SU-DHL-6 (cell line): ENCODE results near the gene STK39.

ENCODE experiments used
- H2AFZ ChIP-seq: fragments of 200-600 bp; sonication (generic); 2 replicates; pipeline ENCODE4 v1.6.1; 2014; ENCODE audit warnings: low read depth, mild to moderate bottlenecking, moderate library complexity, mixed read lengths, antibody characterized with exemption, low read length; ENCODE audit not compliant: severe bottlenecking
- H3F3A ChIP-seq: fragments of 200-600 bp; shearing (Covaris generic); 2 replicates; pipeline ENCODE4 v1.6.0; 2016; ENCODE audit warnings: antibody characterized with exemption, mild to moderate bottlenecking; ENCODE audit not compliant: insufficient read depth
- H3K27ac ChIP-seq: fragments of 200-600 bp; sonication (generic); 2 replicates; pipeline ENCODE4 v1.5.1; 2016; ENCODE audit warnings: low read depth, mild to moderate bottlenecking, low read length, moderate library complexity, mixed read lengths
- H3K27me3 ChIP-seq: fragments of 200-600 bp; sonication (generic), shearing (Covaris generic); 2 replicates; pipeline ENCODE4 v1.6.0; 2014; ENCODE audit warnings: mild to moderate bottlenecking, low read length
- H3K36me3 ChIP-seq: fragments of 200-600 bp; sonication (generic); 2 replicates; pipeline ENCODE4 v1.6.1; 2014; ENCODE audit warnings: mild to moderate bottlenecking, low read length, mixed read lengths
- H3K4me2 ChIP-seq: fragments of 300-600, 200-600 bp; shearing (Covaris generic), sonication (generic); 2 replicates; pipeline ENCODE4 v1.6.0; 2014; ENCODE audit warnings: low read length, low read depth, mild to moderate bottlenecking; ENCODE audit not compliant: poor library complexity, severe bottlenecking
- H3K4me3 ChIP-seq: fragments of 200-600 bp; sonication (generic); 2 replicates; pipeline ENCODE4 v1.5.1; 2014; ENCODE audit warnings: antibody characterized with exemption, low read length, mild to moderate bottlenecking, mixed read lengths; ENCODE audit not compliant: insufficient read depth, poor library complexity, severe bottlenecking
- H3K79me2 ChIP-seq: fragments of 200-600 bp; sonication (generic); 2 replicates; pipeline ENCODE4 v1.6.1; 2014; ENCODE audit warnings: mild to moderate bottlenecking, low read length, moderate library complexity; ENCODE audit not compliant: insufficient read depth
- H3K9ac ChIP-seq: fragments of 200-600 bp; sonication (generic); 2 replicates; pipeline ENCODE4 v1.7.0; 2014; ENCODE audit warnings: mild to moderate bottlenecking, low read length
- H3K9me2 ChIP-seq: fragments of 200-600 bp; sonication (generic); replicated peaks from 2 replicates; pipeline ENCODE4 v1.6.1; 2014; ENCODE audit warnings: low read length; ENCODE audit not compliant: insufficient read depth
- H3K9me3 ChIP-seq: fragments of 200-600 bp; sonication (generic); 2 replicates; pipeline ENCODE4 v1.6.1; 2014; ENCODE audit warnings: low read length, mixed read lengths; ENCODE audit not compliant: insufficient read depth
- H4K20me1 ChIP-seq: fragments of 200-600 bp; sonication (generic); 2 replicates; pipeline ENCODE4 v1.6.1; 2014; ENCODE audit warnings: low read depth, mild to moderate bottlenecking, antibody characterized with exemption, low read length, moderate library complexity, mixed read lengths
- CTCF ChIP-seq: fragments of 200-600 bp; sonication (generic); IDR thresholded peaks from one replicate; pipeline ENCODE4 v1.5.1; 2017; ENCODE audit warnings: antibody characterized with exemption, mild to moderate bottlenecking, low read length, moderate library complexity; ENCODE audit not compliant: insufficient read depth, poor library complexity, severe bottlenecking
- EZH2phosphoT487 ChIP-seq: fragments of 200-600 bp; sonication (generic), shearing (Covaris generic); conservative IDR thresholded peaks from 2 replicates; pipeline ENCODE4 v1.6.1; 2018; ENCODE audit warnings: mild to moderate bottlenecking, antibody characterized with exemption, low read length, moderate library complexity, mixed read lengths

The STK39 gene

GRCh38 chr2:167988296-167988695, 259.1 kb downstream of the STK39 start:
- Histone ChIP-seq H3K27me3 (no peaks in the 10 kb centered on the region), H2AFZ (no peak overlapping the region), H3K9me3 (no peaks in the 10 kb centered on the region), H3K4me2 (no peak overlapping the region), H3K79me2 (no peaks in the 10 kb centered on the region), H4K20me1 (no peaks in the 10 kb centered on the region), H3K4me3 (no peak overlapping the region), H3K27ac (no peak overlapping the region), H3K9ac (no peak overlapping the region), H3F3A (no peaks in the 10 kb centered on the region), H3K36me3 (no peaks in the 10 kb centered on the region), H3K9me2 (no peaks in the 10 kb centered on the region)
- TF ChIP-seq CTCF (no peak), EZH2phosphoT487 (no peak)

- Histone ChIP-seq H3K9me2 (no peaks in the 10 kb centered on the region), H3K27me3 (no peaks in the 10 kb centered on the region), H3F3A (no peaks in the 10 kb centered on the region), H3K9me3 (no peaks in the 10 kb centered on the region), H3K36me3 (no peaks in the 10 kb centered on the region), H2AFZ (no peak overlapping the region), H4K20me1 (no peaks in the 10 kb centered on the region), H3K79me2 (no peaks in the 10 kb centered on the region), H3K27ac (no peak overlapping the region), H3K4me2 (no peak overlapping the region), H3K9ac (no peak overlapping the region), H3K4me3 (no peak overlapping the region)
- no peak for TF ChIP-seq EZH2phosphoT487
- TF ChIP-seq CTCF = no peak
These were observed 259.8 kb downstream of the STK39 start for GRCh38 chr2:167987558-167987957.

- H3K36me3 ChIP-seq = no peaks in the 10 kb centered on the region
- no peaks in the 10 kb centered on the region for H3K9me2 ChIP-seq
- H3K4me2 ChIP-seq = no peak overlapping the region
- no peak for TF ChIP-seq EZH2phosphoT487
- no peak for TF ChIP-seq CTCF
- no peak overlapping the region for H2AFZ ChIP-seq
- no peaks in the 10 kb centered on the region for H4K20me1 ChIP-seq
- H3K9me3 ChIP-seq = no peaks in the 10 kb centered on the region
- no peak overlapping the region for H3K4me3 ChIP-seq
- H3F3A ChIP-seq = no peaks in the 10 kb centered on the region
- H3K9ac ChIP-seq = no peak overlapping the region
- no peaks in the 10 kb centered on the region for H3K27me3 ChIP-seq
- no peak overlapping the region for H3K27ac ChIP-seq
- no peaks in the 10 kb centered on the region for H3K79me2 ChIP-seq
These were observed 260.4 kb downstream of the STK39 start for GRCh38 chr2:167987026-167987425.

- Histone ChIP-seq H3K9ac (no peak overlapping the region), H3K27me3 (no peaks in the 10 kb centered on the region), H3K9me3 (no peaks in the 10 kb centered on the region), H2AFZ (no peak overlapping the region), H3K4me2 (no peak overlapping the region), H3K27ac (no peak overlapping the region), H4K20me1 (no peaks in the 10 kb centered on the region), H3K79me2 (no peaks in the 10 kb centered on the region), H3K36me3 (no peaks in the 10 kb centered on the region), H3F3A (no peaks in the 10 kb centered on the region), H3K9me2 (no peaks in the 10 kb centered on the region), H3K4me3 (no peak overlapping the region)
- TF ChIP-seq CTCF (no peak), EZH2phosphoT487 (no peak)
These were observed 261.2 kb downstream of the STK39 start for GRCh38 chr2:167986223-167986622.
